Lung (tissue), 12 donors: ENCODE results near the gene IAH1. TPM values are rescaled to one million over a fixed set of nuclear protein-coding genes. Genes with fewer than 3 reads are reported as not detected.

Source experiments
- ATAC-seq: fragments of 200-7000 bp; cut with Tn5 transposase; one replicate; pipeline ENCODE4 v1.9.1; 2020; ENCODE audit warnings: moderate number of reproducible peaks; ENCODE audit not compliant: insufficient read depth, low FRiP score
- DNase-seq, 3 donors: peaks; one replicate each; pipeline ENCODE4 v3.0.0-alpha.2; 2013 to 2017
- H3K27ac ChIP-seq, 2 donors: one replicate each; pipeline ENCODE4 v1.5.1; 2013; ENCODE audit warnings: mild to moderate bottlenecking in 2 of 2, moderate library complexity in 2 of 2, control low read depth in 1 of 2, inconsistent platforms in 1 of 2, low read depth in 1 of 2, low read length in 1 of 2
- H3K27me3 ChIP-seq, 3 donors: one replicate each; pipeline ENCODE4 v1.5.1; 2013; ENCODE audit warnings: low read length in 2 of 3; ENCODE audit not compliant: control insufficient read depth in 3 of 3, insufficient read depth in 3 of 3
- H3K36me3 ChIP-seq, 4 donors: one replicate each; pipeline ENCODE4 v1.5.1; 2013; ENCODE audit warnings: low read length in 4 of 4, mild to moderate bottlenecking in 1 of 4, moderate library complexity in 1 of 4; ENCODE audit not compliant: control insufficient read depth in 4 of 4, insufficient read depth in 4 of 4
- H3K4me1 ChIP-seq, 5 donors: one replicate each; pipeline ENCODE4 v1.5.1; 2013; ENCODE audit warnings: low read length in 5 of 5, mild to moderate bottlenecking in 2 of 5, moderate library complexity in 1 of 5; ENCODE audit not compliant: control insufficient read depth in 5 of 5, insufficient read depth in 5 of 5
- H3K4me3 ChIP-seq: one replicate; pipeline ENCODE4 v1.5.1; 2013; ENCODE audit warnings: mild to moderate bottlenecking, control low read depth, moderate library complexity
- H3K9ac ChIP-seq, 2 donors: one replicate each; pipeline ENCODE4 v1.5.1; 2013; ENCODE audit warnings: low read length in 2 of 2, control low read depth in 1 of 2; ENCODE audit not compliant: insufficient read depth in 1 of 2
- H3K9me3 ChIP-seq, 4 donors: one replicate each; pipeline ENCODE4 v1.5.1; 2013; ENCODE audit warnings: low read length in 3 of 4, mild to moderate bottlenecking in 1 of 4, moderate library complexity in 1 of 4; ENCODE audit not compliant: control insufficient read depth in 4 of 4, insufficient read depth in 3 of 4
- WGBS, 2 donors: extraction: QIAGEN DNeasy Blood & Tissue Kit; methylation state at CpG; one replicate each; pipeline ENCODE4 v1.1.7; 2013; 5-methylcytosine and 5-hydroxymethylcytosine counted together
- polyA plus RNA-seq, 2 donors: library from polyadenylated mRNA; stranded (reverse); fragments of 200-250 nt; gene quantifications; one replicate each; pipeline ENCODE4 v1.2.1, GENCODE V29; 2013
- total RNA-seq, 2 donors: library from RNA; depleted of rRNA in 1 of 2; stranded (reverse); fragments of >200 nt in 1 of 2; gene quantifications; one replicate each; pipeline ENCODE4 v1.2.1, GENCODE V29; 2014 to 2021
- TF ChIP-seq, protein P1 (sequence below): IDR thresholded peaks from 2 replicates; pipeline ENCODE4 v1.5.1; 2012; ENCODE audit warnings: mild to moderate bottlenecking; ENCODE audit errors: control extremely low read depth, extremely low read depth
- donor health status: control.
- donor health status: control.
- donor health status: Bipolar disorder and iron deficiency.
- donor health status: healthy.
- donor health status: DM: yes; HTN: yes; CAD: no.

Gene IAH1
- total and polyA plus RNA-seq, 4 donors = 29.4 to 73.5 (median 43.5) TPM

DNA sequence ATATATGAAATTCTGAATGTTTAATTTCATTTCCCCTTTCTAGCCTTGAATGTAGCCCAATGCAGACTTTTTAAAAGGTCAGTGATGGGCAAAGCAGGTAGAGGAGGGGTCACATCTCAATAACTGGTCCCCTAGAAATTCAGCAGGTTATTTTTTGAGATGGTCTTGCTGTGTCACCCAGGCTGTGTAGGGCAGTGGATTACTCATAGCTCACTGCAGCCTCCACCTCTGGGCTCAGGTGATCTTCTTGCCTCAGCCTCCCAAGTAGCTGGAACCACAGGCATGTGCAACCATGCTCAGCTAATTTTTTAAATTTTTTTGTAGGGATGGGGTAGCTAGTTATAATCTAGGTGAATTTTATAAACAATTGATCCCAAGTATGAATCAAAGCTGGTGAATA lies 8.8 kb downstream of the IAH1 start:
- Histone ChIP-seq H3K27me3 (no peaks in the 10 kb centered on the region), H3K4me1 (peaks cover 0 to 3% (median 0%) of the 10 kb centered on the region in 5 donors), H3K4me3 (no peak overlapping the region), H3K9me3 (no peaks in the 10 kb centered on the region), H3K27ac (no peak overlapping the region), H3K36me3 (peaks cover 42 to 60% (median 52%) of the 10 kb centered on the region in 4 donors), H3K9ac (no peak overlapping the region)
- no peak for ATAC-seq
- TF ChIP-seq, protein P1, sequence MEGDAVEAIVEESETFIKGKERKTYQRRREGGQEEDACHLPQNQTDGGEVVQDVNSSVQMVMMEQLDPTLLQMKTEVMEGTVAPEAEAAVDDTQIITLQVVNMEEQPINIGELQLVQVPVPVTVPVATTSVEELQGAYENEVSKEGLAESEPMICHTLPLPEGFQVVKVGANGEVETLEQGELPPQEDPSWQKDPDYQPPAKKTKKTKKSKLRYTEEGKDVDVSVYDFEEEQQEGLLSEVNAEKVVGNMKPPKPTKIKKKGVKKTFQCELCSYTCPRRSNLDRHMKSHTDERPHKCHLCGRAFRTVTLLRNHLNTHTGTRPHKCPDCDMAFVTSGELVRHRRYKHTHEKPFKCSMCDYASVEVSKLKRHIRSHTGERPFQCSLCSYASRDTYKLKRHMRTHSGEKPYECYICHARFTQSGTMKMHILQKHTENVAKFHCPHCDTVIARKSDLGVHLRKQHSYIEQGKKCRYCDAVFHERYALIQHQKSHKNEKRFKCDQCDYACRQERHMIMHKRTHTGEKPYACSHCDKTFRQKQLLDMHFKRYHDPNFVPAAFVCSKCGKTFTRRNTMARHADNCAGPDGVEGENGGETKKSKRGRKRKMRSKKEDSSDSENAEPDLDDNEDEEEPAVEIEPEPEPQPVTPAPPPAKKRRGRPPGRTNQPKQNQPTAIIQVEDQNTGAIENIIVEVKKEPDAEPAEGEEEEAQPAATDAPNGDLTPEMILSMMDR = no peak
- no peak for DNase-seq

DNA sequence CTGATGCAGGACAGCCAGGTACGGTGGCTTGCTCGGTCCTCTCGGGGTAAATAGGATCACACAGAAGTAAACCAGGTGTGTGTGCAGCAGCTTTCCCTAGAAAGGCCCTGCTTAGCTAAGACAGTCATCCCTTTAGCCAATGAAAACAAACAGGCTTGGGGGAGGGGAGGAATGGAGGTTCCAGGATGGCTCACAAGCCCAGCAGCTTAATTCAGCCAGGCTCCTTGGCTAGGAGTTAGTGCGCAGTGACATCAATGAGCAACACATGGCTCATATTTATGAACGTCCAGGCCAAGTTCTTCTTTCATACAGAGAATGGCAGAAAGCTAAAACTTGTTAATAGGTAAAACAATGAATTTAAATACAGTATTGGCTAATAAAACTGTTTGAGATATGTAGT lies 10.2 kb downstream of the IAH1 start:
- no peak overlapping the region for H3K9ac ChIP-seq
- peaks cover 0 to 1% (median 0%) of the 10 kb centered on the region in 5 donors for H3K4me1 ChIP-seq
- no peaks in the 10 kb centered on the region for H3K27me3 ChIP-seq
- WGBS, 2 donors = 87 to 90% methylated on average over 5 of the region's 5 CpGs
- H3K27ac ChIP-seq = no peak overlapping the region
- H3K9me3 ChIP-seq = no peaks in the 10 kb centered on the region
- no peak for DNase-seq
- TF ChIP-seq, protein P1 = no peak
- peaks cover 45 to 57% (median 52%) of the 10 kb centered on the region in 4 donors for H3K36me3 ChIP-seq
- ATAC-seq = no peak
- no peak overlapping the region for H3K4me3 ChIP-seq

DNA sequence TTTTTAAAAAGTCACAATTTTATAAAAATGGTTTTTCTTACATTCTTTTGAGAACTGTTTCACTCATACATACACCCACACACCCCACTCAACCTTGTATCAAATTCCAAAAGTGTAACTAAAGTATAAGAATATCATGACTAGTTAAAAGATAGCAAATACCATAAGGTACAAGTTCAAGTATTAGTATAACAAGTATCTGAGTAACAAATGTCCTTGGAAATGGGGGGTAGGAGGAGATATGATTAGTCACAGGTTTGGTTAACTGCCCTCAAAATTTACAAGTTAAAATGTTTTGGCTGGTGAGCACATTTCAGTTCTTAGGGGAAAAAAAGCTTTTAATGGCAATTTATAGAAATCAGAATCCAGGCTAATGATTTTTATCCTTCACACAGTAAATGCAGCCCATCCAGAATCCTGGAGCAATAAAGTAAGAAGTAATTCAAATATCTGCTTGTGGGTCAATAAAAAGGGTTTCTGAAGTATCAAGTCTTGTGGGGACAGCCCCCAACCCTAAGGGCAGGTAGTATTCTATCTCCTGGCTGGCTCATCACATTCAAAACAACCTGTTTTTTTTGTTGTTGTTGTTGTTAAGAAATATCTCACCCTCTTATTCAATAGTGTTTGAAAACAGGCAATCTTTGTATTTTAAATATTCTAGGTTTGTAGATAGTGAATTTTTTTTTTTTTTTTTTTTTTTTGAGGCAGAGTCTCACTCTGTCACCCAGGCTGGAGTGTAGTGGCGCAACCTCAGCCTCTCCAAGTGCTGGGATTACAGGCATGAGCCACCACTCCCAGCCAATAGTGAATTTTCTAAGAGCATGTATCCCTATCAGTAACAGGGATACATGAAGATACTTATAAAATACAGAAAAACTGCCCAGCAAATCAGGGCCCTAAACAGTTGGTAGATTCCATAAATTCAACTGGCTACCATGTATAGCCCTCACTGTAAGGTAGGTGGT lies 14.5 kb downstream of the IAH1 start:
- no peaks in the 10 kb centered on the region for H3K27me3 ChIP-seq
- no peaks in the 10 kb centered on the region for H3K9me3 ChIP-seq
- H3K36me3 ChIP-seq = peaks cover 51 to 66% (median 58%) of the 10 kb centered on the region in 4 donors
- ATAC-seq (no peak), DNase-seq (no peak)
- 100% methylated on average over 1 of the region's 1 CpG for WGBS, 2 donors
- H3K9ac ChIP-seq = no peak overlapping the region
- H3K4me3 ChIP-seq = no peak overlapping the region
- H3K27ac ChIP-seq = no peak overlapping the region
- no peaks in the 10 kb centered on the region for H3K4me1 ChIP-seq
- TF ChIP-seq, protein P1 = no peak
